ENCODE measurements around the gene LGI1. TPM values are rescaled to one million over a fixed set of nuclear protein-coding genes. Genes with fewer than 3 reads are reported as not detected.

The LGI1 gene
- total RNA-seq, 1 experiment from 2014 or later = 1.2 TPM

GRCh38 chr10:93742633-93743349 lies 14.9 kb upstream of the LGI1 start:
- Histone ChIP-seq H2AK5ac (ENCODE audit: insufficient read length, low read length) (no peak overlapping the region), H3K27me3 (ENCODE audit: insufficient read depth, low read length) (no peaks in the 10 kb centered on the region), H2BK12ac (ENCODE audit: insufficient read length, low read depth, low read length) (no peak overlapping the region), H3K9ac (ENCODE audit: extremely low read depth, insufficient read length, low read length) (no peak overlapping the region), H3K23me2 (ENCODE audit: insufficient read length, low read depth, low read length, poor library complexity, severe bottlenecking) (no peaks in the 10 kb centered on the region), H3K23ac (ENCODE audit: insufficient read length, low read depth, low read length) (no peak overlapping the region), H4K91ac (ENCODE audit: insufficient read length, low read depth, low read length) (no peak overlapping the region), H3K79me2 (ENCODE audit: insufficient read depth, low read length) (no peaks in the 10 kb centered on the region), H3K18ac (ENCODE audit: insufficient read length, low read depth, low read length) (no peak overlapping the region), H3K4me2 (ENCODE audit: insufficient read depth, insufficient read length, low read length) (no peak overlapping the region), H2BK5ac (ENCODE audit: insufficient read length, low read length) (no peak overlapping the region), H3K9me3 (ENCODE audit: control insufficient read depth, low read depth, low read length) (no peaks in the 10 kb centered on the region), H3T11ph (ENCODE audit: low read length) (no peak overlapping the region), H3K79me1 (ENCODE audit: insufficient read depth, low read depth, low read length, poor library complexity, severe bottlenecking) (no peaks in the 10 kb centered on the region), H2BK120ac (ENCODE audit: low read depth, low read length, poor library complexity, severe bottlenecking) (no peak overlapping the region), H2BK20ac (ENCODE audit: low read depth, low read length, poor library complexity, severe bottlenecking) (no peak overlapping the region), H3K27ac (ENCODE audit: insufficient read length, low read depth, low read length) (no peak overlapping the region), H3K4me1 (ENCODE audit: insufficient read depth, low read length) (no peaks in the 10 kb centered on the region), H4K20me1 (ENCODE audit: control insufficient read depth, insufficient read depth, insufficient read length) (no peaks in the 10 kb centered on the region), H2AFZ (ENCODE audit: low read length) (no peak overlapping the region), H4K5ac (ENCODE audit: insufficient read length, low read depth, low read length) (no peak overlapping the region), H3K56ac (ENCODE audit: insufficient read length, low read depth, low read length) (no peak overlapping the region), H4K8ac (replicated peaks; ENCODE audit: insufficient read length, low read depth, low read length) (no peak overlapping the region), H3K14ac (ENCODE audit: insufficient read depth, low read length) (no peak overlapping the region), H3K4ac (ENCODE audit: low read depth, low read length) (no peak overlapping the region), H2BK15ac (ENCODE audit: low read depth, low read length) (no peak overlapping the region)
- Mint-ChIP-seq H3K4me3 (no peak overlapping the region), H3K9me3 (no peaks in the 10 kb centered on the region), H3K4me1 (peaks cover 14 to 31% of the 10 kb centered on the region in 2 experiments), H3K27me3 (ENCODE audit: low read depth) (peaks cover 3% of the 10 kb centered on the region), H3K27ac (no peak overlapping the region), H3K36me3 (ENCODE audit: insufficient read depth in 1 of 3, low read depth in 3 of 3) (no peaks in the 10 kb centered on the region)
- no peak for DNase-seq
- no peak for TF ChIP-seq CTCF (conservative IDR thresholded peaks at IDR 0.05)
- no CpG with 5 or more reads among the region's 8 CpGs for WGBS (ENCODE audit: extremely low coverage, insufficient read length, low lambda C conversion rate)
